ENCODE measurements around the gene FAM120A. TPM values are rescaled to one million over a fixed set of nuclear protein-coding genes. Genes with fewer than 3 reads are reported as not detected.

The FAM120A gene
- total RNA-seq, 4 donors from 2014 or later, result 72.3 to 106 (median 76.1) TPM

- TF ChIP-seq POLR2A (IDR thresholded peaks at IDR 0.05), result no peak
- TF ChIP-seq CTCF (IDR thresholded peaks at IDR 0.05), result no peak
- TF ChIP-seq EP300 (IDR thresholded peaks at IDR 0.05), result no peak
- WGBS, 2 donors, result 88 to 90% methylated on average over 8 of the region's 8 CpGs
- no peak overlapping the region for H3K4me3 ChIP-seq
- no peak for DNase-seq (ENCODE audit: low spot score in 2 of 2)
- H3K4me1 ChIP-seq, result peaks cover 0 to 24% (median 12%) of the 10 kb centered on the region in 4 donors
- no peaks in the 10 kb centered on the region for H3K36me3 ChIP-seq
- H3K27ac ChIP-seq, result no peak overlapping the region
- H3K27me3 ChIP-seq, result no peaks in the 10 kb centered on the region
- H3K9me3 ChIP-seq, result peaks cover 0 to 5% (median 0%) of the 10 kb centered on the region in 4 donors
Measured at GRCh38 chr9:93572636-93573515, 121.4 kb downstream of the FAM120A start.

GRCh38 chr9:93573516-93573828, 122.0 kb downstream of the FAM120A start:
- no peaks in the 10 kb centered on the region for H3K36me3 ChIP-seq
- H3K27me3 ChIP-seq, result no peaks in the 10 kb centered on the region
- no peak overlapping the region for H3K27ac ChIP-seq
- no peak for TF ChIP-seq CTCF (IDR thresholded peaks at IDR 0.05)
- no peak for TF ChIP-seq EP300 (IDR thresholded peaks at IDR 0.05)
- no peak for TF ChIP-seq POLR2A (IDR thresholded peaks at IDR 0.05)
- H3K9me3 ChIP-seq, result peaks cover 0 to 5% (median 0%) of the 10 kb centered on the region in 4 donors
- H3K4me3 ChIP-seq, result no peak overlapping the region
- no peak for DNase-seq (ENCODE audit: low spot score in 2 of 2)
- 92 to 95% methylated on average over 3 of the region's 3 CpGs for WGBS, 2 donors
- H3K4me1 ChIP-seq, result peaks cover 0 to 29% (median 17%) of the 10 kb centered on the region in 4 donors

- peak overlapping the region in 2 of 4 donors; percentile 97 to 99 for H3K27ac ChIP-seq
- 74 to 75% methylated on average over 9 of the region's 9 CpGs for WGBS, 2 donors
- no peak for DNase-seq (ENCODE audit: low spot score in 2 of 2)
- H3K4me1 ChIP-seq, result peaks cover 0 to 37% (median 24%) of the 10 kb centered on the region in 4 donors
- H3K36me3 ChIP-seq, result no peaks in the 10 kb centered on the region
- no peaks in the 10 kb centered on the region for H3K27me3 ChIP-seq
- H3K4me3 ChIP-seq, result no peak overlapping the region
- peaks cover 0 to 5% (median 0%) of the 10 kb centered on the region in 4 donors for H3K9me3 ChIP-seq
- no peak for TF ChIP-seq EP300 (IDR thresholded peaks at IDR 0.05)
- TF ChIP-seq CTCF (IDR thresholded peaks at IDR 0.05), result no peak
- no peak for TF ChIP-seq POLR2A (IDR thresholded peaks at IDR 0.05)
Measured at GRCh38 chr9:93574091-93574899, 122.8 kb downstream of the FAM120A start.

GRCh38 chr9:93574900-93575795, 123.7 kb downstream of the FAM120A start:
- DNase-seq (ENCODE audit: low spot score in 2 of 2), result no peak
- Histone ChIP-seq H3K27ac (peak overlapping the region; percentile 91 to 99 (median 95)), H3K36me3 (no peaks in the 10 kb centered on the region), H3K9me3 (peaks cover 0 to 5% (median 0%) of the 10 kb centered on the region in 4 donors), H3K4me1 (peaks cover 0 to 45% (median 28%) of the 10 kb centered on the region in 4 donors), H3K4me3 (peak overlapping the region; percentile 75 to 88 (median 80)), H3K27me3 (no peaks in the 10 kb centered on the region)
- no peak for TF ChIP-seq CTCF (IDR thresholded peaks at IDR 0.05)
- 16 to 20% methylated on average over 27 to 29 of the region's 30 CpGs for whole genome bisulfite sequencing, 2 donors
